ENCODE data around the gene PLCL1.

- TF ChIP-seq, protein P1, sequence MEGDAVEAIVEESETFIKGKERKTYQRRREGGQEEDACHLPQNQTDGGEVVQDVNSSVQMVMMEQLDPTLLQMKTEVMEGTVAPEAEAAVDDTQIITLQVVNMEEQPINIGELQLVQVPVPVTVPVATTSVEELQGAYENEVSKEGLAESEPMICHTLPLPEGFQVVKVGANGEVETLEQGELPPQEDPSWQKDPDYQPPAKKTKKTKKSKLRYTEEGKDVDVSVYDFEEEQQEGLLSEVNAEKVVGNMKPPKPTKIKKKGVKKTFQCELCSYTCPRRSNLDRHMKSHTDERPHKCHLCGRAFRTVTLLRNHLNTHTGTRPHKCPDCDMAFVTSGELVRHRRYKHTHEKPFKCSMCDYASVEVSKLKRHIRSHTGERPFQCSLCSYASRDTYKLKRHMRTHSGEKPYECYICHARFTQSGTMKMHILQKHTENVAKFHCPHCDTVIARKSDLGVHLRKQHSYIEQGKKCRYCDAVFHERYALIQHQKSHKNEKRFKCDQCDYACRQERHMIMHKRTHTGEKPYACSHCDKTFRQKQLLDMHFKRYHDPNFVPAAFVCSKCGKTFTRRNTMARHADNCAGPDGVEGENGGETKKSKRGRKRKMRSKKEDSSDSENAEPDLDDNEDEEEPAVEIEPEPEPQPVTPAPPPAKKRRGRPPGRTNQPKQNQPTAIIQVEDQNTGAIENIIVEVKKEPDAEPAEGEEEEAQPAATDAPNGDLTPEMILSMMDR (IDR thresholded peaks at IDR 0.05), result no peak
- TF ChIP-seq POLR2A (IDR thresholded peaks at IDR 0.05), result no peak
Observed at GRCh38 chr2:198162276-198162675, 357.9 kb downstream of the PLCL1 start.
